Osteoblast (primary cell): ENCODE results near the gene MCHR1. TPM values are rescaled to one million over a fixed set of nuclear protein-coding genes. Genes with fewer than 3 reads are reported as not detected.
"Not testable (repeated sequence)": the region's sequence is repeated elsewhere in the genome, so short reads cannot be mapped to it uniquely, and the experiment has no call there.

ENCODE experiments used
- DNase-seq: peaks from one replicate; pipeline ENCODE4 v3.0.0; 2011; ENCODE audit warnings: low spot score, mixed read lengths; ENCODE audit not compliant: insufficient read length; ENCODE audit errors: missing footprints
- H2AFZ ChIP-seq: 2 replicates; pipeline ENCODE4 v1.6.0; 2011; ENCODE audit warnings: mild to moderate bottlenecking, low read length
- H3K27ac ChIP-seq: 2 replicates; pipeline ENCODE4 v1.5.1; 2011; ENCODE audit warnings: mild to moderate bottlenecking, low read depth, low read length, moderate library complexity
- H3K27me3 ChIP-seq: 2 replicates; pipeline ENCODE4 v1.6.0; 2012; ENCODE audit warnings: mild to moderate bottlenecking, control low read depth, inconsistent platforms, low read length, moderate library complexity; ENCODE audit not compliant: insufficient read depth
- H3K36me3 ChIP-seq: 2 replicates; pipeline ENCODE4 v1.5.1; 2011; ENCODE audit warnings: mild to moderate bottlenecking, low read length, control low read depth, moderate library complexity; ENCODE audit not compliant: insufficient read depth
- H3K4me1 ChIP-seq: 2 replicates; pipeline ENCODE4 v1.5.1; 2011; ENCODE audit warnings: mild to moderate bottlenecking, low read length, control low read depth, moderate library complexity; ENCODE audit not compliant: insufficient read depth
- H3K4me2 ChIP-seq: 2 replicates; pipeline ENCODE4 v1.6.0; 2011; ENCODE audit warnings: mild to moderate bottlenecking, low read length; ENCODE audit not compliant: insufficient read depth
- H3K4me3 ChIP-seq: fragments of 200-600 bp; sonication (generic); 3 replicates; pipeline ENCODE4 v1.5.1; 2012; ENCODE audit warnings: mild to moderate bottlenecking, low read length, inconsistent platforms; ENCODE audit not compliant: insufficient read depth
- H3K79me2 ChIP-seq: 2 replicates; pipeline ENCODE4 v1.6.0; 2012; ENCODE audit warnings: mild to moderate bottlenecking, low read length, control low read depth, inconsistent platforms; ENCODE audit not compliant: insufficient read depth
- H3K9me3 ChIP-seq: 2 replicates; pipeline ENCODE4 v1.5.1; 2011; ENCODE audit warnings: low read depth, low read length, control low read depth
- H4K20me1 ChIP-seq: 2 replicates; pipeline ENCODE4 v1.6.0; 2012; ENCODE audit warnings: mild to moderate bottlenecking, low read length, control low read depth; ENCODE audit not compliant: insufficient read depth
- total RNA-seq: library from RNA; depleted of rRNA; stranded (reverse); fragments of >200 nt; gene quantifications from 2 replicates; pipeline ENCODE4 v1.2.3, GENCODE V29; 2012
- TF ChIP-seq, protein P1 (sequence below): IDR thresholded peaks from 2 replicates; pipeline ENCODE4 v1.5.1; 2011; ENCODE audit warnings: mild to moderate bottlenecking, low read depth, low read length, moderate library complexity; ENCODE audit errors: extremely low read depth

MCHR1 gene
- total RNA-seq, 1 donor: not detected

DNA sequence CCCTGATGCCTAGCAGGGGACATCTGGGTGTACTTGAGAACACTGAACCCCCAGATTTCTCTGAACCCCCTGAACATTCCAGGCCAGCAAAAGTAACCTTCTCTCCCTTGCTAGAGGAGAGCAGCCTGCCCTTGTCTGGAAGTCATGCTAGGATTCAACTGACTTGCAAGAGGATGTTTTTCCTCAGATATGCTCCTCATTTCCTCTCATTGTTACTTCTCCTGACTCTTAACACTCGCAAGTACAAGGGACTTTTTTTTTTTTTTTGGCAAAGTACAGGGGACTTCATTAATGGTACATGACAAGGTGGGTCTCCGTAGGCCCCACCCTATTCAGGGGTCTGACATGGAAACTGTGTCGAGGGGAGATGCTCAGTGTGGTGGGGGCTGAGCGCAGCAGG lies 6.3 kb upstream of the MCHR1 start:
- TF ChIP-seq, protein P1, sequence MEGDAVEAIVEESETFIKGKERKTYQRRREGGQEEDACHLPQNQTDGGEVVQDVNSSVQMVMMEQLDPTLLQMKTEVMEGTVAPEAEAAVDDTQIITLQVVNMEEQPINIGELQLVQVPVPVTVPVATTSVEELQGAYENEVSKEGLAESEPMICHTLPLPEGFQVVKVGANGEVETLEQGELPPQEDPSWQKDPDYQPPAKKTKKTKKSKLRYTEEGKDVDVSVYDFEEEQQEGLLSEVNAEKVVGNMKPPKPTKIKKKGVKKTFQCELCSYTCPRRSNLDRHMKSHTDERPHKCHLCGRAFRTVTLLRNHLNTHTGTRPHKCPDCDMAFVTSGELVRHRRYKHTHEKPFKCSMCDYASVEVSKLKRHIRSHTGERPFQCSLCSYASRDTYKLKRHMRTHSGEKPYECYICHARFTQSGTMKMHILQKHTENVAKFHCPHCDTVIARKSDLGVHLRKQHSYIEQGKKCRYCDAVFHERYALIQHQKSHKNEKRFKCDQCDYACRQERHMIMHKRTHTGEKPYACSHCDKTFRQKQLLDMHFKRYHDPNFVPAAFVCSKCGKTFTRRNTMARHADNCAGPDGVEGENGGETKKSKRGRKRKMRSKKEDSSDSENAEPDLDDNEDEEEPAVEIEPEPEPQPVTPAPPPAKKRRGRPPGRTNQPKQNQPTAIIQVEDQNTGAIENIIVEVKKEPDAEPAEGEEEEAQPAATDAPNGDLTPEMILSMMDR: no peak
- Histone ChIP-seq H3K4me2 (no peak overlapping the region), H3K27ac (no peak overlapping the region), H4K20me1 (no peaks in the 10 kb centered on the region), H3K79me2 (no peaks in the 10 kb centered on the region), H3K36me3 (no peaks in the 10 kb centered on the region), H3K9me3 (no peaks in the 10 kb centered on the region), H3K4me3 (no peak overlapping the region), H3K27me3 (no peaks in the 10 kb centered on the region), H2AFZ (no peak overlapping the region), H3K4me1 (peaks cover 14% of the 10 kb centered on the region)
- no peak for DNase-seq

- Histone ChIP-seq H2AFZ (no peak overlapping the region), H3K9me3 (no peaks in the 10 kb centered on the region), H3K27ac (no peak overlapping the region), H3K79me2 (no peaks in the 10 kb centered on the region), H4K20me1 (no peaks in the 10 kb centered on the region), H3K27me3 (no peaks in the 10 kb centered on the region), H3K4me2 (no peak overlapping the region), H3K4me1 (peaks cover 10% of the 10 kb centered on the region), H3K4me3 (no peak overlapping the region), H3K36me3 (no peaks in the 10 kb centered on the region)
- TF ChIP-seq, protein P1: no peak
- DNase-seq: no peak
Measured at GRCh38 chr22:40674274-40674673, 5.0 kb upstream of the MCHR1 start.

GRCh38 chr22:40676166-40676565 lies 3.1 kb upstream of the MCHR1 start:
- H4K20me1 ChIP-seq, H3K27ac ChIP-seq, H3K4me3 ChIP-seq, H2AFZ ChIP-seq, H3K4me2 ChIP-seq, H3K79me2 ChIP-seq, H3K27me3 ChIP-seq, H3K9me3 ChIP-seq, H3K36me3 ChIP-seq, DNase-seq: not testable (repeated sequence)
- H3K4me1 ChIP-seq: peaks cover 15% of the 10 kb centered on the region

- TF ChIP-seq, protein P1: no peak
Measured at GRCh38 chr22:40676644-40677043, 2.6 kb upstream of the MCHR1 start.

More at GRCh38 chr22:40676644-40677043, 2.6 kb upstream of the MCHR1 start:
- no peak overlapping the region for H3K27ac ChIP-seq
- H3K4me3 ChIP-seq: no peak overlapping the region
- H3K4me1 ChIP-seq: peaks cover 15% of the 10 kb centered on the region
- no peaks in the 10 kb centered on the region for H3K36me3 ChIP-seq
- DNase-seq: no peak
- H3K9me3 ChIP-seq: no peaks in the 10 kb centered on the region
- H2AFZ ChIP-seq: no peak overlapping the region
- peaks cover 7% of the 10 kb centered on the region for H3K27me3 ChIP-seq
- H3K4me2 ChIP-seq: no peak overlapping the region
- no peaks in the 10 kb centered on the region for H4K20me1 ChIP-seq
- no peaks in the 10 kb centered on the region for H3K79me2 ChIP-seq
